NCI-H2196 (cell line): ENCODE data around the gene MLLT1.

Experiments used
- DNase-seq: peaks from one replicate; lab custom pipeline; 2025; ENCODE audit not compliant: unreplicated experiment; lab: John Stamatoyannopoulos, UW

MLLT1 gene

DNA sequence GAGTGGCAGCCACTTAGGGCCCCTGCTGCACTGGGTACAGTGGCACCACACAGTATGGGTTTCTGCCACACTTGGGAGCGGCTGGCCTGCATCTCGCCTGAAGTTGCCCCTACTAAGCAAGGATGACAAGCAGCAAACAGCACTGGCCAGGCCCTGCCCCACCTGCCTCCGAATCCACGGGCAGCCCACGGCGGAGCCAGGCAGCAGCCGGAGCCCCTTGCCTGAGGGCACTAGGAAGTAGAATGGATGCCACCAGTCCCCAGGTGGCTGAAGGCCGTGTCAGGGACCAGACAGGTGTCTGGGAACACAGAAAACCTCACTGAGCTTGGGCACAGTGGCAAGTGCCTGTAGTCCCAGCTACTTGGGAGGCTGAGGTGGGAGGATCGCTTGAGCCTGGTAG is 19.4 kb downstream of the MLLT1 start:
- no peak for DNase-seq

GRCh38 chr19:6259312-6259861 is 20.4 kb downstream of the MLLT1 start:
- DNase-seq: no peak

GRCh38 chr19:6258812-6259311 is 20.9 kb downstream of the MLLT1 start:
- DNase-seq: no peak

- no peak for DNase-seq
Measured at GRCh38 chr19:6253954-6254733, 25.6 kb downstream of the MLLT1 start.

DNA sequence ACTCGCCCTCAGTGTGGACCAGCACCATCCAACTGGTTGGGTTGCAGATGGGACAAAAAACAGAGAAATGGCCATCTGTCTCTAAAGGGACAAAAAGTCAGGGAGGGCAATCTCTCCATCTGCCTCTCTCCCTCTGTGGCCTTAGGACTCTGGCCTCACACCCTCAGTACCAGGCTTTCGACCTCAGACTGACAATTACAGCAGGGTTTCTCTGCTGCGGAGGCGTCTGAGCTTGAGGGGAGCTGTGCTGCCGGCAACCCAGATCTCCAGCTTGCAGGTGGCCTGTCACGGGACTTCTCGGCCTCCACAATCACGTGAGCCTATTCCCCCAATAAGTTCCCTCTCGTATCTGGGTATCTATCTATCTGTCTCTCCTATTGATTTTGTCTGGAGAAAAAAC is 27.7 kb downstream of the MLLT1 start:
- DNase-seq: no peak

GRCh38 chr19:6250909-6251308 is 28.9 kb downstream of the MLLT1 start:
- DNase-seq: no peak

GRCh38 chr19:6250024-6250615 is 29.7 kb downstream of the MLLT1 start:
- DNase-seq: no peak

DNA sequence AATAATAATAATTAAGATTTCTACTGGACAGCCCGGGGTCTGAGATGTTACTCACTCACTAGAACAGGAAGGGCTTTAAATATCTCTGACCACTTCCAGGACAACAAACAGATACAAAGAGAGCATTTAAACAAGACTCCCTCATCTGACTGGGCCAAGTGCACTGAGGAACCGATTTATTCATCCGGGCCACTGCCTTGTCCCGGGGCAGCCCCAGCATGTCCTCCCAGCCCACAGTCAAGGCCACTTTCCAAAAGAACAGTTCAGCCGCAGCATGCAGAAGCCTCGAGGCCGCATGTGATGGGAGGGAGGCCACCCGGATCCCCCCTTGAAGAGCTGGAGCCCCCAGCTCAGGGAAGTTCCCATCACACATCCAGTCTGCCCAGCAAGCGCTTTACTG is 30.5 kb downstream of the MLLT1 start:
- no peak for DNase-seq

GRCh38 chr19:6248844-6249243 is 30.9 kb downstream of the MLLT1 start:
- DNase-seq: no peak

DNA sequence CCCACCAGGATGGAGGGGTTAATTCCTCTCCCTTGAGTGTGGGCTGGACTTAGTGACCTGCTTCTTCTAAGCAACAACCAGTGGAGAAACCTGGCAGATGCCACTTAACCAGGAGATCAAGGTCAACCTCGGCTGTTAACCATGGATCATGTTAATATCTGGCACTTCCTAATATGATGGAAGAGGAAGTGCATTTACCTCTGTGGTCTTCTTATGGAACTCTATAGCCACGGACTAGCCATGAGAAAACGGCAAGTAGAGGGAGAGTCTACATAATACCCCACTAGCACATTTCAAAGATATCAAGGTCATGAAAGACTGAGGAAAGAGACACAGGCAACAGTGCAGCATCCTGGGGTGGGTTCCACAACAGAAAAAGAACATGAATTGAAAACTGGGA is 31.4 kb downstream of the MLLT1 start:
- DNase-seq: no peak

- DNase-seq: no peak
Measured at GRCh38 chr19:6247007-6247288, 32.8 kb downstream of the MLLT1 start.

DNA sequence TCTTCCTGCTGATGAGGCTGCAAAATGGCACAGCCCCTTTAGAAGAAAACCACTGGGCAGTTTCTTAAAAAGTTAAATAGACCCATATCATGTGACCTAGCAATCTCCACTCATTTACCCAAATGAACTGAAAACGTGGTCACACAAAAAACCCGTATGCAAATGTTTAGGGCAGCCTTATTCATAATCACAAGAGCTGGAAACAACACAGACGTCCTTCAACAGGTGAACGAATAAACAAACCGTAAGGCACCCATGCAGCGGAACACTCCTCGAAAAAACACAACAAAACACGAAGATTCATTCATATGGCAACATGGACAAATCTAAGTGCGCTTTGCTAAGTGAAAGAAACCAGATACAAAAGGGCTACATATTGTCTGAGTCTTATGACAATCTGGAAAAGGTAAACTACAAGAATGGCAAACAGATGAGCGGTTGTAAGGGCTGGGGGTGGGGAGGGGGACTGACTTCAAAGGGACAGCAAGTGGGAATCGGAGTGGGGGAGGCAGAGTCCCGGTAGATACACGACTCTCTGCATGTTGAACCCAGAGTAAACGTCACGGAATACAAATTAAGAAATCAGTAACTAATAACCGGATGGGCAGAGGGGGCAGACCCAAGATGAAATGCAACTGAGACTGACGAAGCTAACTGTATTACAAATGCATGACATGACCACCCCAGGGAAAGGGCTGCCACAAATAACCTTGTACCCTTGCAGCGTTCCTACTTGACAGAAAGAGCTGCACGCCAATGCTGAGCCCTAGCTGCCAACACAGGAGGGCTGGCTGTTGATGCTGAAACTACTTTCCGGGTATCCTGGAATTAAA is 33.4 kb downstream of the MLLT1 start:
- no peak for DNase-seq

DNA sequence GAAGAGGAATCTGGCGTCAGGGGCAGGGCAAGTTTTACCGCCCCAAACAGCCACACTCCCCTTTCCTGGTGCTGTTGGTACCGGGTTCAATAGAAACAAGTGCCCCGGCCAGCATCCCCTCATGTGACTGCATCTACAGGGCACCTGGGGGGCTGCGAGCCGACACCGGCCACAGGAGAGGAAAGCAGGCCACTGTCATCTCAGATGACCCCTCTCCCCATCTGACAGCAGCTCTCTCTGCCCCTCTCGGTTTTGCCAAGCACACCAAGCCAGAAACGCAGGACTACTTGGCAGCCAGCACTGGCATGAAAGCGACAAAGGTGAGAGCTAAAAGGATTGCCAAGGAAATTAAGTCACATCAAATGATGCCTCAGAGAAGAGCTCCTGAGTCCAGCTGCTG is 37.1 kb downstream of the MLLT1 start:
- no peak for DNase-seq

- DNase-seq: no peak
Measured at GRCh38 chr19:6241680-6242377, 37.9 kb downstream of the MLLT1 start.

DNA sequence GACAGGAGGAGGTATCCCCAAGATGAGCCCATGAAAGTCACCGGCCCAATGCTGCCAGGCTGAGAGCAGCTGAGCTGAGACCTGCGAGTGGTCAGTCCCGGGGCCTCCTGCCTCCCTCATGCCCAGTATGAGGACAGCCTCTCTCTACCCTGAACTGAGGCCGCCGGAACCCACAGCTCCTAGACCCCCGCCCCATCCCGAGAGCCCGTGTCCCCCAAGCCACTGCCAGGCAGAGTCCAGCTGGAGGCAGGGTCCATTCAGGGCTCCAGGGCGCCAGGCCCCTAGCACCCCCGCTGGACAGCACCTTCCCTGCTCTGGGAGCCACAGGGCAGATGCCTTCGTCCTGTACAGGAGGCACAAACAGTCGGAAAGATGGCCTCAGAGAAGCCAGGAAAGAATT is 38.7 kb downstream of the MLLT1 start:
- no peak for DNase-seq

DNA sequence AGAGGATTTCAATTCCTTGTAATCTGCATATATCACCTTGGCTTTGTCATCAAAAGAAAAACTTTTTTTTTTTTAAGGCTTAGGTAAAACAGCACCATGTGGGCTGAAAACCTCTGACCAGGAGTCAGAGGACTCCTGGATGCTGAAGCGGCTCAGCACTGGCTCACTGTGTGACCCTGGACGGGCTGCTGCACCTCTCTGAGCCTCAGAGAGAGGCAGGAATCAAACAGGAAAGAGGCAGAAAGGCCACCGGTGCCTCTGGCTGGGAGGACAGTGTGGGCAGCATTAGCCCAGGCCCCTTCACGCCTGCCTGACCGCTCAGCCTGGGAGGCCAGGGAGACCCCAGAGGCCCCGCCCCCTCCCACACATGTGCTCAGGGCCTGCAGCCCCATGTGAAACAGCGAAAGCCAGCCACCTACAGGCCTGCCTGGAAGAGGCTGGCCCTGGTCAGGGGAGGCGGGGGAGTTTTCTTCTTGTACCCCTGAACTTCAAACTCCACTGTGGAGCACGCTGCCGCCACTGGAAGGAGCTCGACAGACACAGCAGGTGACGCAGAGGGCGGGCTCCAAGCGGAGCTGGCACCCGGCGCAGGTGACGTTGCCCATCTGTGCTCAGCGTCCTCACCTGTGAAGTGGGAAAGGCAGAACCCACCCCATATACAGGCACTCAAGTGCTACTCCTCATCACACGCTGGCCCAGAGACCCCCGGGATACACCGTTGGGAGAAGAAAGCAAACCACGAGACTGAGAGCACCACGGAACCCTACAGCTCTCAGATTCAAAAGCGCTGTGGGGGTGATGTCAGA is 39.7 kb downstream of the MLLT1 start:
- DNase-seq: no peak

DNA sequence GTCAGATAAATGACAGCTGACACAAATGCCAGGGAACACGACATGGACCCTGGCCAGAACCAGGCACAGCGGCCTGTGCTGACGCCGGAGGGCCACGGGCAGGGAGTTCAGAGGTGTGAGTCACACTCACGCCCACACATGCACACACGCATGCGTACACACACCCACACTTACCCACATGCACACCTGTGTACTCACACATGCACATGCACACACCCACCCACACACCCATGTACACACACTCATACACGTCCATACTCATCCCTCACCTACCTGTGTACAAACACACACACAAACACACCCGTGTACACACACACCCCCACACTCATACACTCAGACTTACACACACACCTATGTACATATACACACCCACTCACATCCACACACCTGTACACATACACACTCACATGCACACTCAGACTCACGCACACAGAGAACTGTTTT is 40.4 kb downstream of the MLLT1 start:
- DNase-seq: no peak

- DNase-seq: peak; percentile 80
Measured at GRCh38 chr19:6238643-6239281, 41.0 kb downstream of the MLLT1 start.

- no peak for DNase-seq
Measured at GRCh38 chr19:6238256-6238642, 41.5 kb downstream of the MLLT1 start.
